HepG2 (cell line): ENCODE results near the gene MTIF2. TPM values are rescaled to one million over a fixed set of nuclear protein-coding genes. Genes with fewer than 3 reads are reported as not detected.
A peak's percentile ranks its signal among the peaks of the same experiment; 100 is the strongest.

Source experiments
- CHD2 ChIP-seq: IDR thresholded peaks from 2 replicates; pipeline ENCODE4 v1.6.1; 2011; ENCODE audit warnings: low read depth, low read length, improper control_type of control experiment
- FOXC1 ChIP-seq: sonication (generic); formaldehyde crosslinking; IDR thresholded peaks from 2 replicates; pipeline ENCODE4 v1.8.0; 2022; ENCODE audit warnings: mild to moderate bottlenecking, missing genetic modification reagents, borderline replicate concordance
- FOXK2 ChIP-seq: fragments of 450-650 bp; IDR thresholded peaks from 2 replicates; pipeline ENCODE4 v1.6.1; 2016
- MAFF ChIP-seq: IDR thresholded peaks from 2 replicates; pipeline ENCODE4 v1.6.1; 2011; ENCODE audit warnings: low read depth, low read length, improper control_type of control experiment
- MTA3 ChIP-seq: sonication (generic); formaldehyde crosslinking; IDR thresholded peaks from 2 replicates; pipeline ENCODE4 v1.4.0; 2020; ENCODE audit warnings: missing genetic modification reagents
- NFE2L2 ChIP-seq: fragments of 150-350 bp; IDR thresholded peaks from 2 replicates; pipeline ENCODE4 v1.6.1; 2014; ENCODE audit warnings: low read length
- PCBP1 ChIP-seq: fragments of 200-400 bp; formaldehyde crosslinking; IDR thresholded peaks from 2 replicates; pipeline ENCODE4 v1.6.1; 2017; ENCODE audit warnings: mild to moderate bottlenecking, low read depth, low read length, borderline replicate concordance
- PHF5A ChIP-seq: IDR thresholded peaks from one replicate; pipeline ENCODE4 v1.6.1; 2018; ENCODE audit warnings: low read depth, missing genetic modification reagents; ENCODE audit not compliant: unreplicated experiment
- SMAD9 ChIP-seq: sonication (generic); formaldehyde crosslinking; IDR thresholded peaks from 2 replicates; pipeline ENCODE4 v1.5.1; 2020; ENCODE audit warnings: mild to moderate bottlenecking, missing genetic modification reagents
- SP140L ChIP-seq: sonication (generic); formaldehyde crosslinking; IDR thresholded peaks from 2 replicates; pipeline ENCODE4 v1.4.0; 2020; ENCODE audit warnings: missing genetic modification reagents, borderline replicate concordance
- SRSF4 ChIP-seq: fragments of 200-400 bp; formaldehyde crosslinking; IDR thresholded peaks from one replicate; pipeline ENCODE4 v1.6.1; 2018; ENCODE audit warnings: mild to moderate bottlenecking, low read depth, low read length, moderate library complexity; ENCODE audit not compliant: poor library complexity, severe bottlenecking
- THAP7 ChIP-seq: sonication (generic); formaldehyde crosslinking; IDR thresholded peaks from 2 replicates; pipeline ENCODE4 v1.8.1; 2023; ENCODE audit warnings: mild to moderate bottlenecking, missing genetic modification reagents
- ZNF333 ChIP-seq: sonication (generic); formaldehyde crosslinking; IDR thresholded peaks from 2 replicates; pipeline ENCODE4 v1.4.0; 2020; ENCODE audit warnings: mild to moderate bottlenecking, missing genetic modification reagents, borderline replicate concordance
- ZNF350 ChIP-seq: sonication (generic); formaldehyde crosslinking; IDR thresholded peaks from 2 replicates; pipeline ENCODE4 v1.4.0; 2020; ENCODE audit warnings: mild to moderate bottlenecking, low read depth, missing genetic modification reagents, borderline replicate concordance
- ZNF740 ChIP-seq: sonication (generic); formaldehyde crosslinking; IDR thresholded peaks from 2 replicates; pipeline ENCODE4 v1.4.0; 2020; ENCODE audit warnings: missing genetic modification reagents
- ZNF768 ChIP-seq: sonication (generic); formaldehyde crosslinking; IDR thresholded peaks from 2 replicates; pipeline ENCODE4 v1.4.0; 2020; ENCODE audit warnings: missing genetic modification reagents
- ZNF839 ChIP-seq: sonication (generic); formaldehyde crosslinking; IDR thresholded peaks from 2 replicates; pipeline ENCODE4 v1.4.0; 2020; ENCODE audit warnings: missing genetic modification reagents, mild to moderate bottlenecking, borderline replicate concordance
- ZSCAN12 ChIP-seq: sonication (generic); formaldehyde crosslinking; IDR thresholded peaks from 2 replicates; pipeline ENCODE4 v1.9.0; 2021; ENCODE audit warnings: mild to moderate bottlenecking, missing genetic modification reagents
- polyA plus RNA-seq, 8 experiments: library from polyadenylated mRNA; depleted of rRNA in 3 of 8; stranded (reverse) in 7 of 8; unstranded in 1 of 8; fragments of >200 nt; fragmentation: Illumina TruSeq in 4 of 8; extraction: Trizol in 4 of 8; gene quantifications; 2 replicates each; pipeline versions ENCODE4 v1.2.1 to v1.2.3, GENCODE V29; 2011 to 2016; ENCODE audit warnings: low read depth in 4 of 8, missing spikeins in 1 of 8, mixed read lengths in 1 of 8; ENCODE audit not compliant: insufficient read depth in 1 of 8
- total RNA-seq, 5 experiments: library from RNA; depleted of rRNA; stranded (reverse); fragments of >200 nt; fragmentation: Illumina TruSeq; extraction: Trizol; gene quantifications; 2 replicates each; pipeline ENCODE4 v1.2.3, GENCODE V29; 2016; ENCODE audit warnings: low read depth in 1 of 5
- TF ChIP-seq, protein P1 (sequence below): sonication (generic); formaldehyde crosslinking; IDR thresholded peaks from 2 replicates; pipeline ENCODE4 v1.5.1; 2020; ENCODE audit warnings: mild to moderate bottlenecking, moderate library complexity, missing genetic modification reagents
- TF ChIP-seq, protein P2 (sequence below): IDR thresholded peaks from 2 replicates; pipeline ENCODE4 v1.6.1; 2016
- TF ChIP-seq, protein P3 (sequence below), 2 experiments: sonication (generic) in 1 of 2; formaldehyde crosslinking in 1 of 2; IDR thresholded peaks; 2 replicates each; pipeline versions ENCODE4 v1.4.0 to v1.6.1; 2018 to 2020; ENCODE audit warnings: missing genetic modification reagents in 2 of 2, borderline replicate concordance in 1 of 2, low read depth in 1 of 2, mild to moderate bottlenecking in 1 of 2, missing biosample characterization in 1 of 2

MTIF2 gene
- total and polyA plus RNA-seq, 2 of the 13 experiments (the other 11 are each of a cell fraction or from before 2014, with no cell fraction given), result 32.1 to 92.1 TPM

DNA sequence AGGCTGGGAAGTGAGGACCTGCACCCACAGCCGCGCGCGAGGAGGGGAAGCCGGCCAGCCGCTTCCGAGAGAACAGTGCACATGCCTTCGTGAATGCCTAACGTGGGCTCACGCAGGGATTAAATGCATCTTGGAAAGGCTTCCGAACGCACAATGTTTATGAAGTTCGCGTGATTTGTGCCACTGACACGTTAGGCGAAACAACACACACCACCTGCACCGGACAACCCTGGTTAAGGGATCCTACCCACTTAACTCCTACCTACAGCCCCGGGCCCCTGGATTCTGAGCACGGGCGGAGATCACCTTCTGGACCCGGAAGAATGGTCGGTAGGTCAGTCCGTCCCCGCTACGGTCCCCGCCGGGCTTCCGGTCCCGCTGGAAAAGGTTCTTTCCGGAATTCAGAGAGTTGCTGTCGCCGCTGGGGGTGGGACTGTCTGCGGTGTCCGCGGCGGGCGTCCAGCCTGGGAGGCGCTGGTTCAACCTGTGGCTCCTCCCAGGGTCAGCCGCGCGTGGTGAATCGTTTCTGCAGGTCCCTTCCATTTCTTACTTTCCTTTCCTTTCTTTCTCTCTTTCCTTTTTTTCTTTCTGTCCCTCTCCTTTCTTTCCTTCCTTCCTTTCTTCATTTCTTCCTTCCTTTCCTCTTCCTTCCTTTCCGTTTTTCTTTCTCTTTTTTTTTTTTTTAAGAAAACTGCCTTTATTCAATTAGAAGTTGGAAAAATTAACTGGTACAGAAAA, at the start of gene MTIF2 (continued):
- TF ChIP-seq ZNF740 (CRISPR knock-in tag), result peak; percentile 75; the same call in 1 of the 2 replicates
- peak; percentile 92 for TF ChIP-seq PHF5A (CRISPR knock-in tag)
- peak; percentile 96 for TF ChIP-seq SMAD9 (CRISPR knock-in tag)
- no peak for TF ChIP-seq SRSF4
- TF ChIP-seq SP140L, result peak; percentile 98
- TF ChIP-seq, protein P1, sequence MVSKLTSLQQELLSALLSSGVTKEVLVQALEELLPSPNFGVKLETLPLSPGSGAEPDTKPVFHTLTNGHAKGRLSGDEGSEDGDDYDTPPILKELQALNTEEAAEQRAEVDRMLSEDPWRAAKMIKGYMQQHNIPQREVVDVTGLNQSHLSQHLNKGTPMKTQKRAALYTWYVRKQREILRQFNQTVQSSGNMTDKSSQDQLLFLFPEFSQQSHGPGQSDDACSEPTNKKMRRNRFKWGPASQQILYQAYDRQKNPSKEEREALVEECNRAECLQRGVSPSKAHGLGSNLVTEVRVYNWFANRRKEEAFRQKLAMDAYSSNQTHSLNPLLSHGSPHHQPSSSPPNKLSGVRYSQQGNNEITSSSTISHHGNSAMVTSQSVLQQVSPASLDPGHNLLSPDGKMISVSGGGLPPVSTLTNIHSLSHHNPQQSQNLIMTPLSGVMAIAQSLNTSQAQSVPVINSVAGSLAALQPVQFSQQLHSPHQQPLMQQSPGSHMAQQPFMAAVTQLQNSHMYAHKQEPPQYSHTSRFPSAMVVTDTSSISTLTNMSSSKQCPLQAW (CRISPR knock-in tag), result peak; percentile 98
- TF ChIP-seq ZSCAN12, result peak; percentile 82; the same call in 1 of the 2 replicates
- no peak for TF ChIP-seq NFE2L2
- TF ChIP-seq FOXK2, result peak; percentile 63; the same call in 1 of the 2 replicates
- peak; percentile 85; the same call in 1 of the 2 replicates for TF ChIP-seq PCBP1
- no peak; the same call in 1 of the 2 replicates for TF ChIP-seq MAFF
- peak; percentile 100 for TF ChIP-seq ZNF350
- TF ChIP-seq MTA3 (CRISPR knock-in tag), result no peak
- TF ChIP-seq THAP7, result peak; percentile 98
- TF ChIP-seq, protein P2, sequence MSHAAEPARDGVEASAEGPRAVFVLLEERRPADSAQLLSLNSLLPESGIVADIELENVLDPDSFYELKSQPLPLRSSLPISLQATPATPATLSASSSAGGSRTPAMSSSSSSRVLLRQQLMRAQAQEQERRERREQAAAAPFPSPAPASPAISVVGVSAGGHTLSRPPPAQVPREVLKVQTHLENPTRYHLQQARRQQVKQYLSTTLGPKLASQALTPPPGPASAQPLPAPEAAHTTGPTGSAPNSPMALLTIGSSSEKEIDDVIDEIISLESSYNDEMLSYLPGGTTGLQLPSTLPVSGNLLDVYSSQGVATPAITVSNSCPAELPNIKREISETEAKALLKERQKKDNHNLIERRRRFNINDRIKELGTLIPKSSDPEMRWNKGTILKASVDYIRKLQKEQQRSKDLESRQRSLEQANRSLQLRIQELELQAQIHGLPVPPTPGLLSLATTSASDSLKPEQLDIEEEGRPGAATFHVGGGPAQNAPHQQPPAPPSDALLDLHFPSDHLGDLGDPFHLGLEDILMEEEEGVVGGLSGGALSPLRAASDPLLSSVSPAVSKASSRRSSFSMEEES (CRISPR knock-in tag), result peak; percentile 76
- peak; percentile 98 for TF ChIP-seq ZNF839 (CRISPR knock-in tag)
- peak; percentile 99 for TF ChIP-seq FOXC1 (CRISPR knock-in tag)
- TF ChIP-seq CHD2, result no peak; the same call in 1 of the 2 replicates
- TF ChIP-seq, protein P3, sequence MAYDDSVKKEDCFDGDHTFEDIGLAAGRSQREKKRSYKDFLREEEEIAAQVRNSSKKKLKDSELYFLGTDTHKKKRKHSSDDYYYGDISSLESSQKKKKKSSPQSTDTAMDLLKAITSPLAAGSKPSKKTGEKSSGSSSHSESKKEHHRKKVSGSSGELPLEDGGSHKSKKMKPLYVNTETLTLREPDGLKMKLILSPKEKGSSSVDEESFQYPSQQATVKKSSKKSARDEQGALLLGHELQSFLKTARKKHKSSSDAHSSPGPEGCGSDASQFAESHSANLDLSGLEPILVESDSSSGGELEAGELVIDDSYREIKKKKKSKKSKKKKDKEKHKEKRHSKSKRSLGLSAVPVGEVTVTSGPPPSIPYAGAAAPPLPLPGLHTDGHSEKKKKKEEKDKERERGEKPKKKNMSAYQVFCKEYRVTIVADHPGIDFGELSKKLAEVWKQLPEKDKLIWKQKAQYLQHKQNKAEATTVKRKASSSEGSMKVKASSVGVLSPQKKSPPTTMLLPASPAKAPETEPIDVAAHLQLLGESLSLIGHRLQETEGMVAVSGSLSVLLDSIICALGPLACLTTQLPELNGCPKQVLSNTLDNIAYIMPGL (CRISPR knock-in tag; IDR thresholded peaks at IDR 0.05; ENCODE audit: borderline replicate concordance in 1 of 2, low read depth in 1 of 2), result peak; percentile 98 to 99
- TF ChIP-seq ZNF768 (CRISPR knock-in tag), result peak; percentile 89
- TF ChIP-seq ZNF333 (CRISPR knock-in tag), result peak; percentile 82
